H1 (cell line): ENCODE results near the gene B4GALNT3. TPM values are rescaled to one million over a fixed set of nuclear protein-coding genes. Genes with fewer than 3 reads are reported as not detected.

Experiments used
- CEBPB ChIP-seq: IDR thresholded peaks from 2 replicates; pipeline ENCODE4 v1.6.1; 2012; ENCODE audit warnings: low read depth, low read length
- POLR2A ChIP-seq, 2 experiments: IDR thresholded peaks; 1 replicate in 1 of 2; 2 replicates in 1 of 2; pipeline ENCODE4 v1.6.1; 2011; ENCODE audit warnings: low read depth in 2 of 2, low read length in 2 of 2, mild to moderate bottlenecking in 2 of 2; ENCODE audit errors: control extremely low read depth in 1 of 2
- polyA plus RNA-seq, 7 experiments: library from polyadenylated mRNA; depleted of rRNA in 3 of 7; stranded (reverse) in 5 of 7; unstranded in 2 of 7; fragments of >200 nt in 5 of 7; fragments of 200-250 nt in 2 of 7; gene quantifications; 1 replicate in 5 of 7; 2 replicates in 1 of 7; 4 replicates in 1 of 7; pipeline versions ENCODE4 v1.2.1 to v1.2.3, GENCODE V29; 2011 to 2013; ENCODE audit warnings: missing spikeins in 2 of 7, mixed read lengths in 2 of 7
- total RNA-seq: library from RNA; stranded (reverse); fragmentation: NEBNext Ultra II Directional; extraction: Animal tissue kit (Norgen Biotek cat#: 25700); gene quantifications from 2 replicates; pipeline ENCODE4 v1.2.1, GENCODE V29; 2021

B4GALNT3 gene
- total and polyA plus RNA-seq, 2 of the 8 experiments (the other 6 are each of a cell fraction or from before 2014, with no cell fraction given): 12.5 to 20.3 TPM

- TF ChIP-seq CEBPB (no peak), POLR2A (IDR thresholded peaks at IDR 0.05; ENCODE audit: control extremely low read depth in 1 of 2, low read depth in 2 of 2, low read length in 2 of 2) (no peak)
Measured at GRCh38 chr12:608921-609320, 149.2 kb downstream of the B4GALNT3 start (continued).
